ENCODE measurements around the gene PRSS21.

The PRSS21 gene

DNA sequence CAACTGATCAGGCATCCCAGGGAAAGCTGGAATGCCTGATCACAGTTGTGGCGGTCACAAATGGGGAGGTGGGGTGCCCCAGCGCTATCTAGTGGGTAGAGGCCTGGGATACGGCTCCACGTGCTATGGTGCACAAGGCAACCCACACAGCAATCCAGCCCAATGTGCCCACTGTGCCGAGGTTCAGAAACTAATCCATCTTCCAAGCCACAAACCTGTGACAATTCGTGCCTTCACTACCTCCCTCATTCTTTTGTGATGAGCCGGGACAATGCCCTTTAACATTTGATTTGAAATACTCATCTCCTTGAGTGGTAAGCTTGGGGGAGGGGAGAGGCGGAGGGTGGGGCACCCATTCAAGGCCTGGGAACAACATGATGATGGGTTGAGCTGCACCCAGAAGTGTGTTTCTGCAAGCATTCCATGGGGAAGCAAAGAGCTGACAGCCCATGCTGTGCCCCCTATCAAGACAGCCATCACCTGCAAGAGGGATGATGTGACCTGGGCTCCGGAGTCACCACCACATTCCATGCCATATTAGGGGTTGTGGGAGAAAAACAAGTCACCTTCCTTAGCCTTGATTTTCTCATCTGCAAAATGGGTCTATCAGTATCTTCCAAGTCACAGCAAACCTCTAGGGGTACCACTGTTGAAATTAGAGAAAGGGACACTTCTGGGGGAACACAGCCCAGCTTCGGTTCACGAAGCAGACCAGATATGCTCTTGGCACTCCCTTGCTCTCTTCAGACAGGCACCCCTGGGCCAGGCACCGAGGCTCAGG, 43.7 kb upstream of the PRSS21 start:
- no peaks in the 10 kb centered on the region for H3K9me3 ChIP-seq (replicated peaks in 1 of 11)
- peaks cover 62 to 84% (median 78%) of the 10 kb centered on the region in 11 experiments for H4K20me1 ChIP-seq
- H3K4me2 ChIP-seq, result no peak overlapping the region
- H3K4me1 ChIP-seq, result peaks cover 30 to 50% (median 45%) of the 10 kb centered on the region in 10 experiments
- H3K9ac ChIP-seq, result peak overlapping the region in 2 of 11 experiments; percentile 23 to 98; a peak in 2 of 22 replicates
- H3K27me3 ChIP-seq, result no peaks in the 10 kb centered on the region
- H3K36me3 ChIP-seq, result peaks cover 64 to 76% (median 73%) of the 10 kb centered on the region in 11 experiments
- H3K27ac ChIP-seq, result no peak overlapping the region
- TF ChIP-seq Cebpa-rat (IDR thresholded peaks at IDR 0.05), result no peak
- H3K4me3 ChIP-seq, result no peak overlapping the region

GRCh38 chr16:2774161-2774891, 42.7 kb upstream of the PRSS21 start:
- no peaks in the 10 kb centered on the region for H3K9me3 ChIP-seq (replicated peaks in 1 of 11)
- H3K36me3 ChIP-seq, result peaks cover 55 to 67% (median 63%) of the 10 kb centered on the region in 11 experiments
- H3K27ac ChIP-seq, result peak overlapping the region in 9 of 11 experiments; percentile 8 to 100 (median 100); a peak in 6 of 22 replicates
- H3K4me2 ChIP-seq, result peak overlapping the region in 5 of 11 experiments; percentile 91 to 96 (median 94); a peak in 9 of 22 replicates
- H3K9ac ChIP-seq, result peak overlapping the region; percentile 11 to 100 (median 100); a peak in 19 of 22 replicates
- H3K4me3 ChIP-seq, result no peak overlapping the region
- H3K4me1 ChIP-seq, result peaks cover 30 to 50% (median 45%) of the 10 kb centered on the region in 10 experiments
- TF ChIP-seq Cebpa-rat (IDR thresholded peaks at IDR 0.05), result no peak
- peaks cover 52 to 75% (median 69%) of the 10 kb centered on the region in 11 experiments for H4K20me1 ChIP-seq
- H3K27me3 ChIP-seq, result no peaks in the 10 kb centered on the region

DNA sequence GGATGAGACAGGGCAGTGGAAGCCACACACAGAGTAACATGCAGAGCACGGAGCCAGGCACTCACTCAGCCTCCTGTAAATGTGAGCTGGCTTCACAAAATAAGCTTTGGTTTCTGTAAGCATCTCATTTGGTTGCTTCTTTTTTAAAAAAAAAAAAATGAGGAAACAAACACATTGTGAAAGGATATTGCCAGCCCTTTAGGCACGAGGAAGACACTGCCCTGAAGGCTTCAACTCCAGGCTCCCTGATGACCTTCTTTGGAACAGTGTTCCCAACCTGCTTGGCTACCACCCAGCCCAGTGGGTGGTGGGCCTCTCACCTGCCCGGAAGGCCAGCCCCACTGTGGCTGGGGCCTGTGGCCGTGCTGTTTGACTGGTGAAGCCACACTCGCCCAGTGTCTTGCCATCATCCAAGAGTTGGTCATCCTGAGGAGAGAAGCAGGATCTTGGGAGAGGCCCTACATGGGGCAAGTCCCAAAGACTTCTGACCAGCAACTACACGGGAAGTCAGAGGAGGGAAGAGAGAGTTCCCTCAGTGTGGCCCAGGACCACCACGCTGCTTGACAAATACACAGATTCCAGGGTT, 41.8 kb upstream of the PRSS21 start:
- H4K20me1 ChIP-seq, result peaks cover 43 to 66% (median 60%) of the 10 kb centered on the region in 11 experiments
- peak overlapping the region; percentile 98 to 100 (median 100); a peak in 21 of 22 replicates for H3K9ac ChIP-seq
- peaks cover 46 to 58% (median 54%) of the 10 kb centered on the region in 11 experiments for H3K36me3 ChIP-seq
- H3K27ac ChIP-seq, result peak overlapping the region; percentile 2 to 100 (median 100); a peak in 14 of 22 replicates
- peaks cover 27 to 44% (median 39%) of the 10 kb centered on the region in 10 experiments for H3K4me1 ChIP-seq
- peak overlapping the region; percentile 73 to 100 (median 92) for H3K4me3 ChIP-seq
- no peak for TF ChIP-seq Cebpa-rat (IDR thresholded peaks at IDR 0.05)
- H3K9me3 ChIP-seq (replicated peaks in 1 of 11), result no peaks in the 10 kb centered on the region
- H3K4me2 ChIP-seq, result peak overlapping the region; percentile 84 to 98 (median 94)
- H3K27me3 ChIP-seq, result no peaks in the 10 kb centered on the region

DNA sequence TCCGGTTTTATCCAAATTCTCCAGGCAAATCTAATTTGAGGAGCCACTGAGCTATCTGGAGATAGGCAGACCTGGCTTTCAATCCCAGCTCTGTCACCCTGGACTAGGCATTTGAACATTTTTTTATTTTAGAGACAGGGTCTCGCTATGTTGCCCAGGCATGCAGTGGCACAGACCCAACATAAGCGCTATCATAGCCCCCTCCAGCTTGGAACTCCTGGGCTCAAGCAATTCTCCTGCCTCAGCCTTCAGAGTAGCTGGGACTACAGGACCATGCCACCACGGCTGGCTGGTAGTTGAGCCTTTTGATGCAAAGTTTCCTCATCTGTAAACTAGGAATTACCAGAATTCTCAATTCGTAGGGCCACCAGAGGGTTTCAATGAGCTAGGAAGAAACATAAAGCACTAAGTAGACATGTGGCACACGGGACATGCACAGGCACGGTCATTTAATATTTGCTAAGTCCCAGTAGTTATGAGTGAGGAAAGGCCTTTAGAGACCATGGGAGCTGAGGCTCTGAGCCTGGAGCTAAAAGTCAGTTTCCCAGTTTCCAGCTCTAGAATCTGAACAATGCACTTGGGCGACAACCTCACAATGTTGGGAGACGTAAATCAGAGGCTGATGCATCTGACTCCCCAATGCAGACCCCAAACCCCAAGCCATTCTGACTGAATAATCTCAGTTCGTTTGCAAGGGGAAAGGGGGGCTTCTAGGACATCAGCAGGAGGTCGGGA, 41.1 kb upstream of the PRSS21 start:
- Histone ChIP-seq H3K4me1 (peaks cover 27 to 46% (median 37%) of the 10 kb centered on the region in 10 experiments), H3K9me3 (replicated peaks in 1 of 11) (no peaks in the 10 kb centered on the region), H3K4me2 (peak overlapping the region; percentile 84 to 98 (median 94)), H3K27me3 (no peaks in the 10 kb centered on the region), H3K36me3 (peaks cover 40 to 51% (median 48%) of the 10 kb centered on the region in 11 experiments), H3K9ac (peak overlapping the region; percentile 98 to 100 (median 100)), H3K27ac (peak overlapping the region; percentile 73 to 100 (median 100); a peak in 21 of 22 replicates), H4K20me1 (peaks cover 37 to 59% (median 53%) of the 10 kb centered on the region in 11 experiments; a peak in 21 of 22 replicates), H3K4me3 (peak overlapping the region; percentile 73 to 100 (median 92))
- TF ChIP-seq Cebpa-rat (IDR thresholded peaks at IDR 0.05), result no peak

DNA sequence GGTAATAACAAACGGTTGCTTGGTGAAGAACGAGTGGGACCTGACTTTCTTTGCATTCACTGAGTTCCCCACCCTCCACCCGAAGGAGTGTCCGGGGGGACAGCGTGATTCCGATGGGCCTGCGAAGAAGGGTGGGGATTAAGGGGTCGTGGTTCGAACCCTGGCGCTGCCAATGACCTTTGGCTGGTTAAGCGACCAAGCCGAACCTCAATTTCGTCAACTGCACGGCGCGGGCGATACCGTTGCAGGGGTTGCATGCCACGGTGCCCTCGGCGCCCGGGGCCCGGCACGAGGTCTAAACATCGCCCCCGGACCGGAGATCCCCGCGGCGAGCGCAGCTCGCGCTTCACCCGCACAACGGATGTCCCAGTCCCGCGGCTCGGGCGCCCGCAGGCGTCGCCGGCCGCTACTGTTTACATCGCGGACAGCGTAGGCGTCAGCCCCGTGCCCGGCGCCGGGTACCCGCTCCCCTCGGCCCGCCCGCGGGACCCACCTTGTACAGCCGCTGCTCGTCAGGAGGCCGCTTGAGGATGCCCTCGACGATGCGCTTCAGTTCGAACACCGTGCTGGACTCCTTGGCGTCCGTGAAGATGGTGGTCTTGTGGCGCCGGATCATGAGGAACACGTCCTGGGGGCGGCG, 40.4 kb upstream of the PRSS21 start:
- H3K4me3 ChIP-seq, result peak overlapping the region; percentile 73 to 100 (median 92)
- peak overlapping the region; percentile 98 to 100 (median 100) for H3K9ac ChIP-seq
- H3K27me3 ChIP-seq, result no peaks in the 10 kb centered on the region
- no peaks in the 10 kb centered on the region for H3K9me3 ChIP-seq (replicated peaks in 1 of 11)
- H3K4me2 ChIP-seq, result peak overlapping the region; percentile 84 to 98 (median 94)
- H4K20me1 ChIP-seq, result peaks cover 31 to 52% (median 46%) of the 10 kb centered on the region in 11 experiments; a peak in 21 of 22 replicates
- no peak for TF ChIP-seq Cebpa-rat (IDR thresholded peaks at IDR 0.05)
- H3K36me3 ChIP-seq, result peaks cover 33 to 44% (median 41%) of the 10 kb centered on the region in 11 experiments
- peaks cover 27 to 46% (median 37%) of the 10 kb centered on the region in 10 experiments for H3K4me1 ChIP-seq
- H3K27ac ChIP-seq, result peak overlapping the region; percentile 73 to 100 (median 100); a peak in 21 of 22 replicates

GRCh38 chr16:2777231-2777902, 39.7 kb upstream of the PRSS21 start, which contains the start of gene ELOB:
Gene ELOB (minus strand): TSS chr16:2777280. CDS start chr16:2777239, 41 bp downstream.
- peak within 1 kb of the TSS; percentile 73 to 100 (median 92) for H3K4me3 ChIP-seq
- peak within 1 kb of the TSS; percentile 98 to 100 (median 100) for H3K9ac ChIP-seq
- H4K20me1 ChIP-seq, result peaks cover 23 to 44% (median 38%) of the 10 kb centered on the region in 11 experiments; a peak in 21 of 22 replicates
- peaks cover 25 to 36% (median 33%) of the 10 kb centered on the region in 11 experiments for H3K36me3 ChIP-seq
- peaks cover 27 to 46% (median 37%) of the 10 kb centered on the region in 10 experiments for H3K4me1 ChIP-seq
- H3K27me3 ChIP-seq, result no peaks in the 10 kb centered on the region
- no peaks in the 10 kb centered on the region for H3K9me3 ChIP-seq (replicated peaks in 1 of 11)
- H3K4me2 ChIP-seq, result peak within 1 kb of the TSS; percentile 84 to 99 (median 98)
- peak within 1 kb of the TSS; percentile 98 to 100 (median 100) for H3K27ac ChIP-seq
- no peak for TF ChIP-seq Cebpa-rat (IDR thresholded peaks at IDR 0.05)

DNA sequence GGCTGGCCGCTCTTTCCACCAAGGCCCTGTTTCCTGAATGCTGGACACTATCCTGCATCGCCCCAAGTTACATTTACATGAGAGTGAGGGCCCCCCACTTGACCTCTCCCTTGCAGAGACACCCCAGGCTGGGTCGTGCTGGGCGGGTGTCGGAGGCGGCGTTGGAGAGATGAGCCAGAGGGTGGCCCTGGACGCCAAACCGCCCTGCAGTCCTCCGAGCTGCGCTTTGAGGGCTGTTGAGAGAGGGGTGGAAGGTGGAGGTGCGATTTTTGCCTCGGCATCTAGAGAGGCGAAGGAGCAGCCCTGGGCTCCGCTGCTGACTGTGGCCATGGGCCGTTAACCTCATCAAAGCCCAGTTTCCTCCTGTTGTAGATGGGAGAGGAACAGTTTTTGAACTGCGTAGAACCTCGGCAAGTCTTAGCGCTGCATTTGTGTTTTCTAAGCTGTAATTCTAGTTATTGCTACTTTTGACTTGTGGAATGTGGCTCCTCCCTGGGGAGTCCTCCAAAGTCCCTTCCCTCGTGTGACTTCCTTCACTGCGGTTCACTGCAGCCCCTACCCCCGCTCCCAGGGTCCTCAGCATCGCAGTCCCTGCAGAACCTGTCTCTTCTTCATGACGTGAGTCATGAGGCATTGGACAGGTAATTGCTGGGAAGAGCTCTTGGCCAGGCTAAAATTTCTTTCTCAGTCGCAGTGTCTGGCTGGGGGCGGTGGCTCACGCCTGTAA, 39.0 kb upstream of the PRSS21 start:
- H3K27ac ChIP-seq, result peak overlapping the region; percentile 98 to 100 (median 100)
- no peaks in the 10 kb centered on the region for H3K27me3 ChIP-seq
- H3K4me3 ChIP-seq, result peak overlapping the region; percentile 73 to 100 (median 92)
- H3K36me3 ChIP-seq, result peaks cover 18 to 29% (median 26%) of the 10 kb centered on the region in 11 experiments
- H4K20me1 ChIP-seq, result peaks cover 18 to 37% (median 31%) of the 10 kb centered on the region in 11 experiments; a peak in 21 of 22 replicates
- TF ChIP-seq Cebpa-rat (IDR thresholded peaks at IDR 0.05), result no peak
- H3K4me2 ChIP-seq, result peak overlapping the region; percentile 74 to 99 (median 97)
- no peaks in the 10 kb centered on the region for H3K9me3 ChIP-seq (replicated peaks in 1 of 11)
- H3K4me1 ChIP-seq, result peaks cover 27 to 46% (median 37%) of the 10 kb centered on the region in 10 experiments
- H3K9ac ChIP-seq, result peak overlapping the region; percentile 98 to 100 (median 100)
